ENCODE measurements around the gene MEF2C.

DNA sequence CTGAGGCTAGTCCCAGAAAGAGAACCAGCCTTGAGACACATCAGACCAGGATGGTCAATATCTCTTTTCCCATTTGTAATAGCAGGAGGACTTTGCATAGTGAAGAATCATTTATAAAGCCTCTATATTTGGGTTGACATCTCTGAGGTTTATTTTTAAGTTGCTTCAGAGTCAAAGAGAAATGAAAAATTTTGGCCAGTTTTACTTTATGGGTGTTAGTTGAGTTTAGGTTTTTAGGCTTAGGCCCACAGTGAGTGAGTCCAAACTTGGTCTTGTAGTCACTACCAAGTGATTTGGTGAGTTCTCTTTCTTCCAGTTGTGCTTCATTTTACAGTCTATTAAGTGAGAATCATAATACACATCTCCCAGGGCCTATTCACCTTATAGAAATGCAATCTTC lies 5.3 kb upstream of the MEF2C start:
- TF ChIP-seq, protein P1, sequence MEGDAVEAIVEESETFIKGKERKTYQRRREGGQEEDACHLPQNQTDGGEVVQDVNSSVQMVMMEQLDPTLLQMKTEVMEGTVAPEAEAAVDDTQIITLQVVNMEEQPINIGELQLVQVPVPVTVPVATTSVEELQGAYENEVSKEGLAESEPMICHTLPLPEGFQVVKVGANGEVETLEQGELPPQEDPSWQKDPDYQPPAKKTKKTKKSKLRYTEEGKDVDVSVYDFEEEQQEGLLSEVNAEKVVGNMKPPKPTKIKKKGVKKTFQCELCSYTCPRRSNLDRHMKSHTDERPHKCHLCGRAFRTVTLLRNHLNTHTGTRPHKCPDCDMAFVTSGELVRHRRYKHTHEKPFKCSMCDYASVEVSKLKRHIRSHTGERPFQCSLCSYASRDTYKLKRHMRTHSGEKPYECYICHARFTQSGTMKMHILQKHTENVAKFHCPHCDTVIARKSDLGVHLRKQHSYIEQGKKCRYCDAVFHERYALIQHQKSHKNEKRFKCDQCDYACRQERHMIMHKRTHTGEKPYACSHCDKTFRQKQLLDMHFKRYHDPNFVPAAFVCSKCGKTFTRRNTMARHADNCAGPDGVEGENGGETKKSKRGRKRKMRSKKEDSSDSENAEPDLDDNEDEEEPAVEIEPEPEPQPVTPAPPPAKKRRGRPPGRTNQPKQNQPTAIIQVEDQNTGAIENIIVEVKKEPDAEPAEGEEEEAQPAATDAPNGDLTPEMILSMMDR (IDR thresholded peaks at IDR 0.05; ENCODE audit: low read depth, low read length, poor library complexity, severe bottlenecking) = no peak
- TF ChIP-seq EZH2phosphoT487 (IDR thresholded peaks at IDR 0.05; ENCODE audit: borderline replicate concordance, low read length) = no peak

All from DOHH2 (cell line).